Measurements from ENCODE around the gene GFI1B.
A peak's percentile ranks its signal among the peaks of the same experiment; 100 is the strongest.

GFI1B gene

GRCh38 chr9:133028221-133028620 lies 49.7 kb downstream of the GFI1B start:
- Histone ChIP-seq H3K4me1 (no peaks in the 10 kb centered on the region; the same call in 1 of the 2 replicates), H3K4me3 (ENCODE audit: low read depth, low read length) (no peak overlapping the region), H3K27me3 (no peaks in the 10 kb centered on the region), H3K9me3 (no peaks in the 10 kb centered on the region), H3K36me3 (no peaks in the 10 kb centered on the region)
- DNase-seq = no peak
- TF ChIP-seq CTCF (IDR thresholded peaks at IDR 0.05; ENCODE audit: low read depth, low read length) = no peak

- TF ChIP-seq CTCF (IDR thresholded peaks at IDR 0.05; ENCODE audit: low read depth, low read length) = no peak
- H3K36me3 ChIP-seq = no peaks in the 10 kb centered on the region
- H3K27me3 ChIP-seq = no peaks in the 10 kb centered on the region
- H3K4me1 ChIP-seq = no peaks in the 10 kb centered on the region; the same call in 1 of the 2 replicates
- H3K4me3 ChIP-seq (ENCODE audit: low read depth, low read length) = peak overlapping the region; percentile 99
- H3K9me3 ChIP-seq = no peaks in the 10 kb centered on the region
- no peak for DNase-seq
These were observed 51.5 kb downstream of the GFI1B start for GRCh38 chr9:133029994-133030316.

- DNase-seq = peak; percentile 94
- no peak for TF ChIP-seq CTCF (IDR thresholded peaks at IDR 0.05; ENCODE audit: low read depth, low read length)
- H3K9me3 ChIP-seq = no peaks in the 10 kb centered on the region
- no peaks in the 10 kb centered on the region for H3K36me3 ChIP-seq
- H3K4me3 ChIP-seq (ENCODE audit: low read depth, low read length) = peak within 1 kb of the TSS; percentile 99
- H3K27me3 ChIP-seq = no peaks in the 10 kb centered on the region
- no peaks in the 10 kb centered on the region; the same call in 1 of the 2 replicates for H3K4me1 ChIP-seq
These were observed 52.0 kb downstream of the GFI1B start, which contains the start of gene GTF3C5 for GRCh38 chr9:133030317-133031129. TSS of gene GTF3C5 (plus strand) at chr9:133030997. CDS start at chr9:133031012, 15 bp downstream.

- Histone ChIP-seq H3K9me3 (no peaks in the 10 kb centered on the region), H3K36me3 (no peaks in the 10 kb centered on the region; the same call in 1 of the 2 replicates), H3K27me3 (no peaks in the 10 kb centered on the region), H3K4me3 (ENCODE audit: low read depth, low read length) (peak overlapping the region; percentile 99), H3K4me1 (no peaks in the 10 kb centered on the region; the same call in 1 of the 2 replicates)
- TF ChIP-seq CTCF (IDR thresholded peaks at IDR 0.05; ENCODE audit: low read depth, low read length) = no peak
- no peak for DNase-seq
These were observed 52.6 kb downstream of the GFI1B start for GRCh38 chr9:133031130-133031422.

- no peaks in the 10 kb centered on the region for H3K27me3 ChIP-seq
- peaks cover 4% of the 10 kb centered on the region; the same call in 1 of the 2 replicates for H3K36me3 ChIP-seq
- peak overlapping the region; percentile 99 for H3K4me3 ChIP-seq (ENCODE audit: low read depth, low read length)
- H3K4me1 ChIP-seq = no peaks in the 10 kb centered on the region; the same call in 1 of the 2 replicates
- H3K9me3 ChIP-seq = no peaks in the 10 kb centered on the region
- TF ChIP-seq CTCF (IDR thresholded peaks at IDR 0.05; ENCODE audit: low read depth, low read length) = no peak
- no peak for DNase-seq
These were observed 53.0 kb downstream of the GFI1B start for GRCh38 chr9:133031496-133031911.

- no peak for TF ChIP-seq CTCF (IDR thresholded peaks at IDR 0.05; ENCODE audit: low read depth, low read length)
- peak overlapping the region; percentile 99 for H3K4me3 ChIP-seq (ENCODE audit: low read depth, low read length)
- DNase-seq = no peak
- H3K27me3 ChIP-seq = no peaks in the 10 kb centered on the region
- H3K4me1 ChIP-seq = no peaks in the 10 kb centered on the region; the same call in 1 of the 2 replicates
- peaks cover 6% of the 10 kb centered on the region; the same call in 1 of the 2 replicates for H3K36me3 ChIP-seq
- no peaks in the 10 kb centered on the region for H3K9me3 ChIP-seq
These were observed 53.7 kb downstream of the GFI1B start for GRCh38 chr9:133032171-133032570.
